GM12874 (cell line): ENCODE data around the gene MAD1L1.

Experiments used
- CTCF ChIP-seq: IDR thresholded peaks from 2 replicates; pipeline ENCODE4 v1.5.1; 2011; ENCODE audit warnings: low read depth, mild to moderate bottlenecking, control low read depth, low read length, moderate library complexity; ENCODE audit not compliant: insufficient read depth

MAD1L1 gene

DNA sequence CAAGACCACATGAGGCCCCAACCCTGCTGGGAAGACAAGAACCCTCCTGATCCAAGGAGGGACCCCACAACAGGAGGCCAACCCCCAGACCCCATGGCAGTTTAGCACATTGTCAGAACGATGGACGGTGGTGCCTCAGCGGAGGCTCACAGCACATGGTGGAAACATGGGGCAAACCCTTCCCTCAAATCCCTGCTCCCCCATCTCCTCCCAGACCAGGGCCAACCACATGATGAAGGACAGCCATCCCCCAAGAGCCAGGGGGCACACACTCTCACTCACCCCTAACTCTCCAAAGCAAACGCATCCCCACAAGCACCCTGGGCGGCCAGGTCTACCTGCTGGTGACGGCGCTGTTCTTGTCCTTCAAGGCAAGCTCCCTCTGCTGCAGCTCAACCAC is 83.9 kb downstream of the MAD1L1 start:
- no peak for TF ChIP-seq CTCF

- 0 out of 2 replicates have a peak, but pooled peaks have one; percentile 6 for TF ChIP-seq CTCF
These were observed 84.6 kb downstream of the MAD1L1 start for GRCh38 chr7:2148189-2148588.

DNA sequence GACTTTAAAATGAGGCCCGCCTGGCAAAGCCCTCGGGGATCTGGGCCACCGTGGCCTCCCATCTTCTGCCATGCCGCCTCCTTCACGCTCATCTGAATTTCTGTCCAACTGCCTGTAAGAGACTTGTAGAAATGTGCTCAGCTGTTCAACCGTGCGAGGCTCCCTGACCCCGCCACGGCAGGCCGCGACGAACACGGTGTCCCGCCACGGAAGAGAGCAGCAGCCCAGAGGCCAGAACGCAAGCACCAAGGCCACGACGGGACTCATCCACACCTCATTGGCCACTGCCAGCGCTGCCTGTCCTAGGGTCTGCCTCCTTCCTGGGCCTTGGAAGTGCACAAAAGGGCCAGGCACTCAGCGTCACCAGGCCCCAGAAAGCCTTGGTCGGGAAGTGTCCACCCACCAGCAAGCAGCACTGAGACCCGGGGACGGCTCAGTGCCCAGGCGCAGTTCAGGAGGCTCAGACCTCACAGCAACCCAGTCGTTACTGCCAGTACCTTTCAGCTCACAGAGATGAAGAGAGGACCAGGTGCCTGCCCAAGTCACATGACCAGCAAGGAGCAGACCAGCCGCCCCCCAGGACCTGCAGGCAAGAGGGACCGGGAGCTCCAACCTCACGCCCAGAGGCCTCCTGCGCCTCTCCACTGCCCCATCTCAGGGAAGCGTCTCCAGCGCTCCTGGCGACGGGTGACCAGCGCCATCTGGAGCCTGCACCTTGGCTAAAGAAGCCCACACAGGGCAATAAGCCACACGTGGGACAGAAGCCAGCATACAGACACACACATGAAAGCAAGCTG is 85.9 kb downstream of the MAD1L1 start:
- TF ChIP-seq CTCF, result no peak

DNA sequence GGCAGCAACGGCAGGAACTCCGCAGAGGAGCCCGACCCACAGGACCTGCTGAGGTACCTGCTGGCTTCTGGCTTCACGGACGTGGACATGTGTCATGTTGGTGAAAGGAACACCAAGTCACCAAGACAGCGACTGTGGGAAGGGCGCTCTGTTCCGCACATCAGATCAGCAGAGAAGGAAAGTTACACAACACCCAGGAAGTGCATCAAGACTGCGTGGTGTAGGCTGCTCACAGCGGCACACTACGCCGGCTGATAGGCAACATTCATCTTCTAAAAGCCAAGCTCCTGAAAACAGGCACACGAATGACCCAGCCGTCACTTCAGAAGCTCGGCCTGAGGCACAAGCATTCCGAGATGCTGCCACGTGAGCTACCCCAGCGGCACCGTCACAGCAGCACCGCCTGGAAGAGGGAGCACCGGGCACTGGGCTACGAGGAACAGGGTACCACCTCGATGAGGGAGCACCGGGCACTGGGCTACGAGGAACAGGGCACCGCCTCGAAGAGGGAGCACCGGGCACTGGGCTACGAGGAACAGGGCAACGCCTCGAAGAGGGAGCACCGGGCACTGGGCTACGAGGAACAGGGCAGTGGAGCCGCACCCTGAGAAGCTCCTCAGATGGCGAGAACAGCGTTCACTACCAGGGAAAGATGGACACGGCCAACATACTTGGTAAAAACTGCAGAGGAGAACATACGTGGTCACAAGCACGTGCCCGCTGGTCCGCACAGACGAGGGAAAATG is 86.7 kb downstream of the MAD1L1 start:
- TF ChIP-seq CTCF, result no peak

- no peak for TF ChIP-seq CTCF
These were observed 87.8 kb downstream of the MAD1L1 start for GRCh38 chr7:2144926-2145325.

GRCh38 chr7:2143981-2144595 is 88.7 kb downstream of the MAD1L1 start:
- no peak for TF ChIP-seq CTCF

DNA sequence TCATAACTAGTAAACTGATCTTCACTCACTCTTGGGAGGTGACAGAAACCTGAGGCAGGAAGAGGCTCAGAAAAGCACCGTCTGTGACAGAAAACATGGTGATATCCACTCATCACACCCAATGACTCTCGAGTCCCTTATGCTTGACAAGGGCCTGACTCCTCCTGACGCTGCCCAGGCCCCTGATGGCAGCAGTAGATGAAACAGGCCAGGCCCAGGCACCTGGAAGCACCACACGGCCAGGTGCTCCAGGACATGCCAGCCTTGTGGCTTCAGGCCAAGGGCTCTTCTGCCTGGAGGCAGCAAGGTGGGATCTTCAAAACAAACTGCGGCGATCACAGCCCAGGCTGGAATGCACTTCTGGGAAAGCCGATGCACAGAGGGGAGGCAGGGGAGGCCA is 89.3 kb downstream of the MAD1L1 start:
- TF ChIP-seq CTCF, result no peak
